ENCODE results near the gene GK. TPM values are rescaled to one million over a fixed set of nuclear protein-coding genes. Genes with fewer than 3 reads are reported as not detected.

Gene GK
- total RNA-seq, 1 experiment from 2014 or later, result 3.9 TPM

Other genes starting within 250 kb of the GK start
- gene TASL, start 75.7 kb upstream of the GK start, total RNA-seq (2014; rRNA removed; shearing (Covaris generic)), result not detected in 2 replicates
- gene TAB3, start 235.8 kb downstream of the GK start, total RNA-seq (2014; rRNA removed; shearing (Covaris generic)), result 2.9 and 4.5 TPM in 2 replicates

Measured in G401 (cell line).